Measurements from ENCODE around the gene FLRT2.

GRCh38 chr14:85565862-85566296 is 35.9 kb downstream of the FLRT2 start:
- no peak for TF ChIP-seq EZH2phosphoT487 (IDR thresholded peaks at IDR 0.05; ENCODE audit: insufficient read depth, low read depth)
- TF ChIP-seq EZH2 (IDR thresholded peaks at IDR 0.05; ENCODE audit: insufficient read depth, poor library complexity, severe bottlenecking): no peak
